ENCODE data around the gene METTL4. TPM values are rescaled to one million over a fixed set of nuclear protein-coding genes. Genes with fewer than 3 reads are reported as not detected.

The METTL4 gene
- polyA plus RNA-seq, 1 donor from 2014 or later, result 12.7 TPM

- Histone ChIP-seq H3K9ac (ENCODE audit: low read length) (no peak overlapping the region), H3K79me2 (replicated peaks; ENCODE audit: insufficient read depth, low read length) (no peaks in the 10 kb centered on the region), H3K36me3 (ENCODE audit: insufficient read depth, low read length) (no peaks in the 10 kb centered on the region), H4K20me1 (ENCODE audit: insufficient read depth) (no peaks in the 10 kb centered on the region), H3F3A (ENCODE audit: insufficient read depth, low read length, poor library complexity, severe bottlenecking) (no peaks in the 10 kb centered on the region), H3K27me3 (ENCODE audit: insufficient read depth, low read depth, low read length) (no peaks in the 10 kb centered on the region), H3K9me3 (ENCODE audit: low read length) (no peaks in the 10 kb centered on the region), H3K9me2 (ENCODE audit: insufficient read depth, low read length) (no peaks in the 10 kb centered on the region), H3K4me2 (ENCODE audit: low read length) (no peak overlapping the region), H3K27ac (ENCODE audit: low read length) (no peak overlapping the region), H3K4me3 (ENCODE audit: low read length) (no peak overlapping the region), H2AFZ (ENCODE audit: low read depth, low read length) (no peak overlapping the region)
- no peak for TF ChIP-seq MXI1 (conservative IDR thresholded peaks at IDR 0.05; ENCODE audit: poor library complexity, severe bottlenecking)
- TF ChIP-seq CTCF (IDR thresholded peaks at IDR 0.05; ENCODE audit: poor library complexity, severe bottlenecking), result no peak
- TF ChIP-seq POLR2AphosphoS5 (IDR thresholded peaks at IDR 0.05), result no peak
- TF ChIP-seq RAD21 (conservative IDR thresholded peaks at IDR 0.05), result no peak
- TF ChIP-seq SMC3 (conservative IDR thresholded peaks at IDR 0.05; ENCODE audit: poor library complexity), result no peak
- TF ChIP-seq EZH2 (IDR thresholded peaks at IDR 0.05; ENCODE audit: borderline replicate concordance, insufficient read depth, low read length, poor library complexity, severe bottlenecking), result no peak
- no peak for TF ChIP-seq EP300 (conservative IDR thresholded peaks at IDR 0.05; ENCODE audit: poor library complexity, severe bottlenecking)
- no peak for TF ChIP-seq TAF1 (IDR thresholded peaks at IDR 0.05; ENCODE audit: low read depth)
- no peak for TF ChIP-seq REST (IDR thresholded peaks at IDR 0.05; ENCODE audit: borderline replicate concordance)
Measured at GRCh38 chr18:2617401-2617998, 46.2 kb upstream of the METTL4 start.

- Histone ChIP-seq H3K9me2 (ENCODE audit: insufficient read depth, low read length) (no peaks in the 10 kb centered on the region), H3F3A (ENCODE audit: insufficient read depth, low read length, poor library complexity, severe bottlenecking) (no peaks in the 10 kb centered on the region), H3K79me2 (replicated peaks; ENCODE audit: insufficient read depth, low read length) (no peaks in the 10 kb centered on the region), H4K20me1 (ENCODE audit: insufficient read depth) (no peaks in the 10 kb centered on the region), H3K4me2 (ENCODE audit: low read length) (no peak overlapping the region), H3K27me3 (ENCODE audit: insufficient read depth, low read depth, low read length) (no peaks in the 10 kb centered on the region), H3K9ac (ENCODE audit: low read length) (no peak overlapping the region), H3K4me3 (ENCODE audit: low read length) (no peak overlapping the region), H2AFZ (ENCODE audit: low read depth, low read length) (no peak overlapping the region), H3K36me3 (ENCODE audit: insufficient read depth, low read length) (no peaks in the 10 kb centered on the region), H3K27ac (ENCODE audit: low read length) (no peak overlapping the region), H3K9me3 (ENCODE audit: low read length) (no peaks in the 10 kb centered on the region)
- TF ChIP-seq RAD21 (conservative IDR thresholded peaks at IDR 0.05) (no peak), EP300 (conservative IDR thresholded peaks at IDR 0.05; ENCODE audit: poor library complexity, severe bottlenecking) (no peak), TAF1 (IDR thresholded peaks at IDR 0.05; ENCODE audit: low read depth) (no peak), POLR2AphosphoS5 (IDR thresholded peaks at IDR 0.05) (no peak), MXI1 (conservative IDR thresholded peaks at IDR 0.05; ENCODE audit: poor library complexity, severe bottlenecking) (no peak), SMC3 (conservative IDR thresholded peaks at IDR 0.05; ENCODE audit: poor library complexity) (no peak), REST (IDR thresholded peaks at IDR 0.05; ENCODE audit: borderline replicate concordance) (no peak), EZH2 (IDR thresholded peaks at IDR 0.05; ENCODE audit: borderline replicate concordance, insufficient read depth, low read length, poor library complexity, severe bottlenecking) (no peak), CTCF (IDR thresholded peaks at IDR 0.05; ENCODE audit: poor library complexity, severe bottlenecking) (no peak)
Measured at GRCh38 chr18:2612996-2613395, 41.7 kb upstream of the METTL4 start.

Measured in neural cell (in vitro differentiated cells).